Panc1 (cell line): ENCODE data around the gene ARID1A. TPM values are rescaled to one million over a fixed set of nuclear protein-coding genes. Genes with fewer than 3 reads are reported as not detected.

Experiments used
- ATAC-seq: fragments of 200-7000 bp; cut with Tn5 transposase; 2 replicates; pipeline ENCODE4 v1.9.1; 2020; ENCODE audit warnings: mild to moderate bottlenecking, moderate library complexity
- BruUV-seq: library from RNA; stranded (reverse); fragments of 400-500 nt; replicated peaks from 2 replicates; lab custom pipeline; 2021; lab: Mats Ljungman, UMichigan
- CTCF ChIA-PET: fragments of 300-600 bp; sonication (Branson Sonifier 250); formaldehyde crosslinking; loops from one replicate; lab custom pipeline; 2022; ENCODE audit warnings: antibody characterized with exemption; lab: Charles Lee
- POLR2A ChIA-PET: fragments of 300-600 bp; sonication (Branson Sonifier 250); formaldehyde crosslinking; loops from one replicate; lab custom pipeline; 2022; ENCODE audit warnings: antibody characterized with exemption; lab: Charles Lee
- DNase-seq: peaks from one replicate; pipeline ENCODE4 v3.0.0-alpha.2; 2010; ENCODE audit warnings: low read depth, low spot score
- H3K27ac ChIP-seq: 2 replicates; pipeline ENCODE4 v1.5.1; 2011; ENCODE audit warnings: mild to moderate bottlenecking, low read length, inconsistent platforms
- H3K27me3 ChIP-seq: fragments of 200-500 bp; sonication (Bioruptor generic); 2 replicates; pipeline ENCODE4 v1.6.0; 2014; ENCODE audit warnings: low read length, inconsistent platforms; ENCODE audit not compliant: control insufficient read depth, insufficient read depth
- H3K36me3 ChIP-seq: fragments of 200-500 bp; sonication (Bioruptor generic); 2 replicates; pipeline ENCODE4 v1.5.1; 2014; ENCODE audit warnings: inconsistent platforms, mild to moderate bottlenecking, low read length, moderate library complexity; ENCODE audit not compliant: control insufficient read depth, insufficient read depth
- H3K4me1 ChIP-seq: 2 replicates; pipeline ENCODE4 v1.5.1; 2011; ENCODE audit warnings: inconsistent platforms, mild to moderate bottlenecking, low read length, moderate library complexity; ENCODE audit not compliant: control insufficient read depth, insufficient read depth
- H3K4me3 ChIP-seq, 2 experiments: 2 replicates each; pipeline ENCODE4 v1.5.1; 2011 to 2012; ENCODE audit warnings: low read depth in 2 of 2, low read length in 2 of 2, mild to moderate bottlenecking in 2 of 2, inconsistent platforms in 1 of 2, moderate library complexity in 1 of 2
- H3K9me3 ChIP-seq: fragments of 200-500 bp; sonication (Bioruptor generic); 2 replicates; pipeline ENCODE4 v1.5.1; 2014; ENCODE audit warnings: low read depth, mild to moderate bottlenecking, inconsistent platforms, low read length, moderate library complexity; ENCODE audit not compliant: control insufficient read depth, insufficient read depth
- CTCF ChIP-seq: fragments of 450-650 bp; IDR thresholded peaks from 2 replicates; pipeline ENCODE4 v1.5.1; 2017; ENCODE audit warnings: mild to moderate bottlenecking
- POLR2AphosphoS5 ChIP-seq: IDR thresholded peaks from 2 replicates; pipeline ENCODE4 v1.6.1; 2012; ENCODE audit warnings: mild to moderate bottlenecking, low read depth, low read length, moderate library complexity
- REST ChIP-seq, 2 experiments: IDR thresholded peaks; 2 replicates each; pipeline ENCODE4 v1.6.1; 2011 to 2012; ENCODE audit warnings: low read depth in 2 of 2, control low read depth in 1 of 2, low read length in 1 of 2, mild to moderate bottlenecking in 1 of 2, moderate library complexity in 1 of 2; ENCODE audit not compliant: insufficient read depth in 1 of 2
- SIN3A ChIP-seq: IDR thresholded peaks from 2 replicates; pipeline ENCODE4 v1.6.1; 2012; ENCODE audit warnings: low read depth, mild to moderate bottlenecking, low read length, moderate library complexity, borderline replicate concordance; ENCODE audit not compliant: insufficient read depth
- TCF7L2 ChIP-seq: IDR thresholded peaks from 2 replicates; pipeline ENCODE4 v1.6.1; 2011; ENCODE audit warnings: mild to moderate bottlenecking, low read depth, low read length, inconsistent platforms
- in situ Hi-C: cut with HindIII; loops from 2 replicates; pipeline ENCODE4 v1.10.0; 2016; ENCODE audit warnings: low sequenced_read_pairs, low pct_unique_long_range_greater_than_20kb
- intact Hi-C: fragments of 100-400 bp; cut with micrococcal nuclease; formaldehyde crosslinking; loops from one replicate; pipeline ENCODE4 v1.10.0; 2022; ENCODE audit not compliant: unreplicated experiment
- total RNA-seq: library from RNA; stranded (reverse); gene quantifications from one replicate; pipeline ENCODE4 v1.2.1, GENCODE V29; 2021; ENCODE audit not compliant: unreplicated experiment

ARID1A gene
- total RNA-seq, 1 experiment from 2014 or later: 110 TPM

- no peak overlapping the region for H3K4me3 ChIP-seq
- BruUV-seq: no TSS peak
- H3K9me3 ChIP-seq: no peaks in the 10 kb centered on the region
- peak; percentile 87 for ATAC-seq
- TF ChIP-seq REST (IDR thresholded peaks at IDR 0.05; ENCODE audit: insufficient read depth in 1 of 2, low read depth in 2 of 2, low read length in 1 of 2) (no peak), TCF7L2 (no peak), SIN3A (no peak), CTCF (no peak), POLR2AphosphoS5 (no peak; the same call in 1 of the 2 replicates)
- CTCF ChIA-PET: no interaction called here
- DNase-seq: peak; percentile 81
- H3K27ac ChIP-seq: peak overlapping the region; percentile 49
- POLR2A ChIA-PET: no interaction called here
- in situ Hi-C loops: no loop called here
- peaks cover 9% of the 10 kb centered on the region for H3K4me1 ChIP-seq
- no peaks in the 10 kb centered on the region for H3K27me3 ChIP-seq
- H3K36me3 ChIP-seq: peaks cover 35% of the 10 kb centered on the region
- intact Hi-C loops: no loop called here
These were observed 48.5 kb downstream of the ARID1A start for GRCh38 chr1:26744075-26744959.

GRCh38 chr1:26745191-26745590, 49.4 kb downstream of the ARID1A start:
- POLR2A ChIA-PET: no interaction called here
- Histone ChIP-seq H3K4me1 (peaks cover 9% of the 10 kb centered on the region), H3K36me3 (peaks cover 29% of the 10 kb centered on the region), H3K4me3 (no peak overlapping the region), H3K9me3 (no peaks in the 10 kb centered on the region), H3K27ac (no peak overlapping the region), H3K27me3 (no peaks in the 10 kb centered on the region)
- CTCF ChIA-PET: no interaction called here
- intact Hi-C loops (no loop called here), in situ Hi-C loops (no loop called here)
- TF ChIP-seq TCF7L2 (no peak), POLR2AphosphoS5 (no peak), SIN3A (no peak), CTCF (no peak), REST (IDR thresholded peaks at IDR 0.05; ENCODE audit: insufficient read depth in 1 of 2, low read depth in 2 of 2, low read length in 1 of 2) (no peak)
- DNase-seq: no peak
- no TSS peak for BruUV-seq
- no peak for ATAC-seq
